PC-3 (cell line): ENCODE results near the gene LILRB4. TPM values are rescaled to one million over a fixed set of nuclear protein-coding genes. Genes with fewer than 3 reads are reported as not detected.

Source experiments
- ATAC-seq: fragments of 200-7000 bp; cut with Tn5 transposase; 2 replicates; pipeline ENCODE4 v1.9.1; 2020; ENCODE audit warnings: mild to moderate bottlenecking, moderate library complexity
- BruUV-seq: library from RNA; stranded (reverse); fragments of 400-500 nt; replicated peaks from 2 replicates; lab custom pipeline; 2021; lab: Mats Ljungman, UMichigan
- CTCF ChIA-PET: fragments of 300-600 bp; sonication (Branson Sonifier 250); formaldehyde crosslinking; loops from one replicate; lab custom pipeline; 2022; ENCODE audit warnings: antibody characterized with exemption; lab: Charles Lee
- POLR2A ChIA-PET: fragments of 300-600 bp; sonication (Branson Sonifier 250); formaldehyde crosslinking; loops from one replicate; lab custom pipeline; 2022; ENCODE audit warnings: antibody characterized with exemption; ENCODE audit not compliant: unreplicated experiment; lab: Charles Lee
- DNase-seq: peaks from one replicate; pipeline ENCODE4 v3.0.0-alpha.2; 2015
- H2AFZ ChIP-seq: fragments of 300-600 bp; sonication (generic); 2 replicates; pipeline ENCODE4 v1.6.0; 2016; ENCODE audit warnings: antibody characterized with exemption, low read length
- H3F3A ChIP-seq: fragments of 300-600 bp; sonication (generic); one replicate; pipeline ENCODE4 v1.6.0; 2017; ENCODE audit warnings: antibody characterized with exemption, low read length, control low read depth, mild to moderate bottlenecking; ENCODE audit not compliant: unreplicated experiment
- H3K27ac ChIP-seq: fragments of 300-600 bp; sonication (generic); 2 replicates; pipeline ENCODE4 v1.5.1; 2016; ENCODE audit warnings: mild to moderate bottlenecking, low read length
- H3K27me3 ChIP-seq: fragments of 300-600 bp; sonication (generic); 2 replicates; pipeline ENCODE4 v1.6.1; 2016; ENCODE audit warnings: low read length, mixed read lengths
- H3K36me3 ChIP-seq: fragments of 300-600 bp; sonication (generic); 2 replicates; pipeline ENCODE4 v1.6.1; 2016; ENCODE audit warnings: low read depth, mixed run types, low read length, mixed read lengths
- H3K4me1 ChIP-seq: fragments of 300-600 bp; sonication (generic); 2 replicates; pipeline ENCODE4 v1.5.1; 2016; ENCODE audit warnings: low read length; ENCODE audit not compliant: insufficient read depth
- H3K4me2 ChIP-seq: fragments of 300-600 bp; sonication (generic); 2 replicates; pipeline ENCODE4 v1.6.0; 2016; ENCODE audit warnings: low read length
- H3K4me3 ChIP-seq: fragments of 300-600 bp; sonication (generic); 2 replicates; pipeline ENCODE4 v1.5.1; 2016; ENCODE audit warnings: mild to moderate bottlenecking, low read length, mixed read lengths
- H3K79me2 ChIP-seq: fragments of 300-600 bp; sonication (generic); 2 replicates; pipeline ENCODE4 v1.6.1; 2017; ENCODE audit warnings: low read length, mixed read lengths
- H3K9ac ChIP-seq: fragments of 300-600 bp; sonication (generic); 2 replicates; pipeline ENCODE4 v1.6.0; 2016; ENCODE audit warnings: mild to moderate bottlenecking, low read length
- H3K9me2 ChIP-seq: fragments of 300-600 bp; sonication (generic); replicated peaks from 2 replicates; pipeline ENCODE4 v1.6.1; 2016; ENCODE audit warnings: mixed run types, low read length, mixed read lengths
- H3K9me3 ChIP-seq: fragments of 300-600 bp; sonication (generic); 2 replicates; pipeline ENCODE4 v1.6.1; 2016; ENCODE audit warnings: low read length, mixed read lengths
- H4K20me1 ChIP-seq: fragments of 300-600 bp; sonication (generic); 2 replicates; pipeline ENCODE4 v1.6.1; 2016; ENCODE audit warnings: low read length, mixed read lengths
- CTCF ChIP-seq: fragments of 300-600 bp; sonication (generic); conservative IDR thresholded peaks from 2 replicates; pipeline ENCODE4 v1.5.1; 2017; ENCODE audit warnings: antibody characterized with exemption, low read depth, mild to moderate bottlenecking, low read length
- EZH2 ChIP-seq: fragments of 300-600 bp; sonication (generic); IDR thresholded peaks from one replicate; pipeline ENCODE4 v1.6.1; 2017; ENCODE audit warnings: antibody characterized with exemption, mild to moderate bottlenecking, low read length; ENCODE audit not compliant: unreplicated experiment
- EZH2phosphoT487 ChIP-seq: fragments of 300-600 bp; sonication (generic); IDR thresholded peaks from 2 replicates; pipeline ENCODE4 v1.6.1; 2018; ENCODE audit warnings: mild to moderate bottlenecking, antibody characterized with exemption, low read length, borderline replicate concordance
- intact Hi-C: fragments of 100-400 bp; cut with micrococcal nuclease; formaldehyde crosslinking; loops from 2 replicates; pipeline ENCODE4 v1.9.0; 2023
- total RNA-seq: library from RNA; depleted of rRNA; stranded (reverse); fragments of >200 nt; gene quantifications from 2 replicates; pipeline ENCODE4 v1.2.3, GENCODE V29; 2014

LILRB4 gene
- total RNA-seq, 1 experiment from 2014 or later = not detected

GRCh38 chr19:54684527-54684926, 21.7 kb downstream of the LILRB4 start:
- no peak overlapping the region for H3K4me3 ChIP-seq
- no peaks in the 10 kb centered on the region for H3K36me3 ChIP-seq
- ATAC-seq (peak; percentile 35; the same call in 1 of the 2 replicates), DNase-seq (peak; percentile 66)
- no peaks in the 10 kb centered on the region for H3K9me2 ChIP-seq
- no peaks in the 10 kb centered on the region for H3K79me2 ChIP-seq
- ChIA-PET POLR2A (no interaction called here), CTCF (no interaction called here)
- TF ChIP-seq EZH2phosphoT487 = no peak
- TF ChIP-seq EZH2 = no peak
- no peak for TF ChIP-seq CTCF
- H3K9me3 ChIP-seq = no peaks in the 10 kb centered on the region
- H3K9ac ChIP-seq = no peak overlapping the region
- H3K4me1 ChIP-seq = no peaks in the 10 kb centered on the region
- peaks cover 54% of the 10 kb centered on the region for H3K27me3 ChIP-seq
- BruUV-seq = no TSS peak
- no peak overlapping the region for H2AFZ ChIP-seq
- intact Hi-C loops = no loop called here
- no peak overlapping the region for H3K4me2 ChIP-seq
- H4K20me1 ChIP-seq = no peaks in the 10 kb centered on the region; the same call in 1 of the 2 replicates
- no peak overlapping the region for H3K27ac ChIP-seq
- H3F3A ChIP-seq = no peaks in the 10 kb centered on the region

- H3K4me1 ChIP-seq = no peaks in the 10 kb centered on the region
- intact Hi-C loops = no loop called here
- POLR2A ChIA-PET = no interaction called here
- DNase-seq = no peak
- no peak overlapping the region for H3K4me2 ChIP-seq
- H3K36me3 ChIP-seq = no peaks in the 10 kb centered on the region
- peaks cover 57% of the 10 kb centered on the region for H3K27me3 ChIP-seq
- H3K9me2 ChIP-seq = no peaks in the 10 kb centered on the region
- no peaks in the 10 kb centered on the region for H3F3A ChIP-seq
- H3K79me2 ChIP-seq = no peaks in the 10 kb centered on the region
- H3K4me3 ChIP-seq = no peak overlapping the region
- TF ChIP-seq EZH2 (no peak), EZH2phosphoT487 (no peak), CTCF (no peak)
- no TSS peak for BruUV-seq
- CTCF ChIA-PET = no interaction called here
- no peak overlapping the region for H3K27ac ChIP-seq
- no peak overlapping the region for H3K9ac ChIP-seq
- H2AFZ ChIP-seq = no peak overlapping the region
- no peaks in the 10 kb centered on the region; the same call in 1 of the 2 replicates for H4K20me1 ChIP-seq
- no peak for ATAC-seq
- no peaks in the 10 kb centered on the region for H3K9me3 ChIP-seq
Observed at GRCh38 chr19:54691582-54692297, 29.0 kb downstream of the LILRB4 start.

GRCh38 chr19:54692298-54692615, 29.5 kb downstream of the LILRB4 start:
- Histone ChIP-seq H4K20me1 (no peaks in the 10 kb centered on the region; the same call in 1 of the 2 replicates), H3K36me3 (no peaks in the 10 kb centered on the region), H3K9me3 (no peaks in the 10 kb centered on the region), H3K9ac (no peak overlapping the region), H3K27me3 (peaks cover 52% of the 10 kb centered on the region), H3K4me2 (no peak overlapping the region), H2AFZ (no peak overlapping the region), H3F3A (no peaks in the 10 kb centered on the region), H3K4me1 (no peaks in the 10 kb centered on the region), H3K9me2 (no peaks in the 10 kb centered on the region), H3K4me3 (no peak overlapping the region), H3K79me2 (no peaks in the 10 kb centered on the region), H3K27ac (no peak overlapping the region)
- ChIA-PET CTCF (no interaction called here), POLR2A (no interaction called here)
- intact Hi-C loops = no loop called here
- no peak for TF ChIP-seq CTCF
- TF ChIP-seq EZH2 = no peak
- no peak for TF ChIP-seq EZH2phosphoT487
- no TSS peak for BruUV-seq
- DNase-seq (no peak), ATAC-seq (no peak)
